Measurements from ENCODE around the gene CD47.

- TF ChIP-seq ZNF569 (CRISPR knock-in tag; IDR thresholded peaks at IDR 0.05; ENCODE audit: borderline replicate concordance) = no peak
- TF ChIP-seq, protein P1, sequence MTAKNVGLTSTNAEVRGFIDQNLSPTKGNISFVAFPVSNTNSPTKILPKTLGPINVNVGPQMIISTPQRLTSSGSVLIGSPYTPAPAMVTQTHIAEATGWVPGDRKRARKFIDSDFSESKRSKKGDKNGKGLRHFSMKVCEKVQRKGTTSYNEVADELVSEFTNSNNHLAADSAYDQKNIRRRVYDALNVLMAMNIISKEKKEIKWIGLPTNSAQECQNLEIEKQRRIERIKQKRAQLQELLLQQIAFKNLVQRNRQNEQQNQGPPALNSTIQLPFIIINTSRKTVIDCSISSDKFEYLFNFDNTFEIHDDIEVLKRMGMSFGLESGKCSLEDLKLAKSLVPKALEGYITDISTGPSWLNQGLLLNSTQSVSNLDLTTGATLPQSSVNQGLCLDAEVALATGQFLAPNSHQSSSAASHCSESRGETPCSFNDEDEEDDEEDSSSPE (CRISPR knock-in tag; IDR thresholded peaks at IDR 0.05) = no peak
- no peak for TF ChIP-seq ASH2L (IDR thresholded peaks at IDR 0.05; ENCODE audit: insufficient read length, low read depth, low read length)
- no peak for TF ChIP-seq ZNF354B (CRISPR knock-in tag; IDR thresholded peaks at IDR 0.05)
- TF ChIP-seq, protein P2, sequence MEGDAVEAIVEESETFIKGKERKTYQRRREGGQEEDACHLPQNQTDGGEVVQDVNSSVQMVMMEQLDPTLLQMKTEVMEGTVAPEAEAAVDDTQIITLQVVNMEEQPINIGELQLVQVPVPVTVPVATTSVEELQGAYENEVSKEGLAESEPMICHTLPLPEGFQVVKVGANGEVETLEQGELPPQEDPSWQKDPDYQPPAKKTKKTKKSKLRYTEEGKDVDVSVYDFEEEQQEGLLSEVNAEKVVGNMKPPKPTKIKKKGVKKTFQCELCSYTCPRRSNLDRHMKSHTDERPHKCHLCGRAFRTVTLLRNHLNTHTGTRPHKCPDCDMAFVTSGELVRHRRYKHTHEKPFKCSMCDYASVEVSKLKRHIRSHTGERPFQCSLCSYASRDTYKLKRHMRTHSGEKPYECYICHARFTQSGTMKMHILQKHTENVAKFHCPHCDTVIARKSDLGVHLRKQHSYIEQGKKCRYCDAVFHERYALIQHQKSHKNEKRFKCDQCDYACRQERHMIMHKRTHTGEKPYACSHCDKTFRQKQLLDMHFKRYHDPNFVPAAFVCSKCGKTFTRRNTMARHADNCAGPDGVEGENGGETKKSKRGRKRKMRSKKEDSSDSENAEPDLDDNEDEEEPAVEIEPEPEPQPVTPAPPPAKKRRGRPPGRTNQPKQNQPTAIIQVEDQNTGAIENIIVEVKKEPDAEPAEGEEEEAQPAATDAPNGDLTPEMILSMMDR (CRISPR knock-in tag; IDR thresholded peaks at IDR 0.05) = no peak
- TF ChIP-seq, protein P3, sequence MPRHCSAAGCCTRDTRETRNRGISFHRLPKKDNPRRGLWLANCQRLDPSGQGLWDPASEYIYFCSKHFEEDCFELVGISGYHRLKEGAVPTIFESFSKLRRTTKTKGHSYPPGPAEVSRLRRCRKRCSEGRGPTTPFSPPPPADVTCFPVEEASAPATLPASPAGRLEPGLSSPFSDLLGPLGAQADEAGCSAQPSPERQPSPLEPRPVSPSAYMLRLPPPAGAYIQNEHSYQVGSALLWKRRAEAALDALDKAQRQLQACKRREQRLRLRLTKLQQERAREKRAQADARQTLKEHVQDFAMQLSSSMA (CRISPR knock-in tag; IDR thresholded peaks at IDR 0.05) = no peak
- no peak for TF ChIP-seq POLR2A (IDR thresholded peaks at IDR 0.05; ENCODE audit: insufficient read depth in 1 of 2, low read depth in 2 of 2, low read length in 2 of 2)
- no peak for TF ChIP-seq PHF8 (CRISPR knock-in tag; IDR thresholded peaks at IDR 0.05)
- no peak for TF ChIP-seq TOPORS (CRISPR knock-in tag; IDR thresholded peaks at IDR 0.05)
Measured at GRCh38 chr3:108073764-108074431, 16.9 kb downstream of the CD47 start.
